Measurements from ENCODE around the gene ARHGAP26. TPM values are rescaled to one million over a fixed set of nuclear protein-coding genes. Genes with fewer than 3 reads are reported as not detected.

ARHGAP26 gene
- total RNA-seq, 4 donors from 2014 or later, result 11.1 to 36.1 (median 21.8) TPM

DNA sequence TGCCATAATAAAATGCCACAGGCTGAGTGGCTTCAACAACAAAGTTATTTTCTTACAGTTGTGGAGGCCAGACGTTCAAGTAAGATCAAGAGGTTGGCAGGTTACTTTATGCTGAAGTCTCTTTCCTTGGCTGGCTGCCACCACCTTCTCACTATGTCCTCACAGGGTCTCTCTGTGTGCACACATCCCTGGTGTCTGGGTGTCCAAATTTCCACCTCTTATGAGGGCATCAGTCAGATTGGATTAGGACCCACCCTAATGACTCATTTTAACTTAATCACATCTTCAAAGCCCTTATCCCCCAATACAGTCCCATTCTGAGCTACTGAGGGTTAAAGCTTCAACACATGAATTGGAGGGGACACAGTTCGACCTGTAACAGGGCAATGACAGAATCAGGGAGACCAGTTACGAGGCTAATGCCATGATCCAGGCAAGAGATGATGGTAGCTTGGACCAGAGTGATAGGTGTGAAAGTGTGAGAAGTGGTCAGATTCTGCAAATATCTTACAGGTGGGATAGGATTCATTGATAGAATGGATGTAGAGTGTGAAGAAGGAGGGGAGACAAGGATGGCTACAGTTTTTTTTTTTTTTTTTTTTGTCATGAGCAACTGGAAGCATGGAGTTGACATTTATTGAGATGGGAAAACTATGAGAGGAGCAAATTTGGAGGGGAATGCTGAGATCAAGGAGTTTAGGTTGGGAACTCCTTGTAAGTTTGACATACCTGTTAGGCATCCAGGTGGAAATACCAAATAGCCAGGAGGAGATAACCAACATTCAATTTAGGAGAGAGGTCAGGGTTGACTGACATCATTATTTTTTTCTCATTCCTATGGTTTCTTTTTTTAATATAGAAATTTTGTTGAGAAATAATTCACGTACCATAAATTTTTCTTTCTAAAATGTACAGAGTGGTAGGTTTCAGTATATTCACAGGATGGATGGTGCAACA lies 44.7 kb upstream of the ARHGAP26 start:
- H3K4me1 ChIP-seq, result peaks cover 11% of the 10 kb centered on the region
- 80% methylated on average over 4 of the region's 4 CpGs for WGBS
- no peaks in the 10 kb centered on the region for H3K27me3 ChIP-seq
- DNase-seq (ENCODE audit: low spot score in 2 of 2), result no peak
- no peak overlapping the region for H3K4me3 ChIP-seq
- no peak overlapping the region for H3K27ac ChIP-seq
- no peaks in the 10 kb centered on the region for H3K9me3 ChIP-seq
- H3K36me3 ChIP-seq, result no peaks in the 10 kb centered on the region
- no peak for TF ChIP-seq EP300 (IDR thresholded peaks at IDR 0.05)
- TF ChIP-seq POLR2A (IDR thresholded peaks at IDR 0.05), result no peak
- no peak for TF ChIP-seq POLR2AphosphoS5 (IDR thresholded peaks at IDR 0.05)
- no peak for TF ChIP-seq CTCF (IDR thresholded peaks at IDR 0.05)

DNA sequence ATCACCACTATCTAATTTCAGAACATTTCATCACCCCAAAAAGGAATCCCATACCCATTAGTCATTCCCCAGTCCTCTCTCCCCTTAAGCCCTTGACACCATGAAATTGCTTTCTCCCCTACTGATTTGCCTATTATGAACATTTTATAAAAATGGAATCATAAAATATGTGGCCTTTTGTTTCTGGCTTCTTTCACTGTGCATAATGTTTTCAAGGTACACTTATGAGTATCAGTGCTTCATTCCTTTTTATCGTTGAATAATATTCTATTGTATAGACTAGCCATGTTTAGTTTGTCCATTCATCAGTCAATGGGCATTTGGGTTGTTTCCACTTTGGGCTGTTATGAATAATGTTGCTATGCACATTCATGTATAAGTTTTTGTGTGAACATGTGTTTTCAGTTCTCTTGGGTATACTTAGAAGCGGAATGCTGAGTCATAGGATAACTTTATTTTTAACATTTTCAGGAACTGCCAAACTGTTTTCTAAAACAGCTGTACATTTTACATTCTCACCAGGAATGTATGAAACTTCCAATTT lies 43.9 kb upstream of the ARHGAP26 start:
- no peak for TF ChIP-seq POLR2A (IDR thresholded peaks at IDR 0.05)
- TF ChIP-seq CTCF (IDR thresholded peaks at IDR 0.05), result no peak
- no peak for TF ChIP-seq EP300 (IDR thresholded peaks at IDR 0.05)
- no peak for TF ChIP-seq POLR2AphosphoS5 (IDR thresholded peaks at IDR 0.05)
- 43% methylated on average over 2 of the region's 2 CpGs for WGBS
- no peak overlapping the region for H3K27ac ChIP-seq

DNA sequence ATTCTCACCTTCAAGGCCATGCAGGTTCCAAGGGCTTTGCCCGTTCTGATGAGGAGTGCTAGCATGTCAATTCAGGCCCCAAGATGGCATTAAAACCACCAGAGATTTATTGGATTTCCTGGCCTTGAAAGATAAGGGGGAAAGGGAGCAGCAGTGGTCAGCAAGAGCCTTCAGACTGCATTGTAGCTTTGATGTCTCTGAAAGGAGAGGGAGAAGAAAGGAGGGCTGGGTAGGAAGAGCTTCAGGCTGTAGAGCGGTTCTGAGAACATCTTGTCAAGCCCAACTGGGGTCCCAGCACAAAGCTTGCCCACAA lies 42.5 kb upstream of the ARHGAP26 start:
- no peak overlapping the region for H3K27ac ChIP-seq
- WGBS, result 98% methylated on average over 2 of the region's 2 CpGs

More for the DNA sequence above, 43.9 kb upstream of the ARHGAP26 start:
- H3K9me3 ChIP-seq, result no peaks in the 10 kb centered on the region
- no peak for DNase-seq (ENCODE audit: low spot score in 2 of 2)
- H3K4me1 ChIP-seq, result peaks cover 8% of the 10 kb centered on the region
- H3K27me3 ChIP-seq, result no peaks in the 10 kb centered on the region
- no peaks in the 10 kb centered on the region for H3K36me3 ChIP-seq
- no peak overlapping the region for H3K4me3 ChIP-seq

DNA sequence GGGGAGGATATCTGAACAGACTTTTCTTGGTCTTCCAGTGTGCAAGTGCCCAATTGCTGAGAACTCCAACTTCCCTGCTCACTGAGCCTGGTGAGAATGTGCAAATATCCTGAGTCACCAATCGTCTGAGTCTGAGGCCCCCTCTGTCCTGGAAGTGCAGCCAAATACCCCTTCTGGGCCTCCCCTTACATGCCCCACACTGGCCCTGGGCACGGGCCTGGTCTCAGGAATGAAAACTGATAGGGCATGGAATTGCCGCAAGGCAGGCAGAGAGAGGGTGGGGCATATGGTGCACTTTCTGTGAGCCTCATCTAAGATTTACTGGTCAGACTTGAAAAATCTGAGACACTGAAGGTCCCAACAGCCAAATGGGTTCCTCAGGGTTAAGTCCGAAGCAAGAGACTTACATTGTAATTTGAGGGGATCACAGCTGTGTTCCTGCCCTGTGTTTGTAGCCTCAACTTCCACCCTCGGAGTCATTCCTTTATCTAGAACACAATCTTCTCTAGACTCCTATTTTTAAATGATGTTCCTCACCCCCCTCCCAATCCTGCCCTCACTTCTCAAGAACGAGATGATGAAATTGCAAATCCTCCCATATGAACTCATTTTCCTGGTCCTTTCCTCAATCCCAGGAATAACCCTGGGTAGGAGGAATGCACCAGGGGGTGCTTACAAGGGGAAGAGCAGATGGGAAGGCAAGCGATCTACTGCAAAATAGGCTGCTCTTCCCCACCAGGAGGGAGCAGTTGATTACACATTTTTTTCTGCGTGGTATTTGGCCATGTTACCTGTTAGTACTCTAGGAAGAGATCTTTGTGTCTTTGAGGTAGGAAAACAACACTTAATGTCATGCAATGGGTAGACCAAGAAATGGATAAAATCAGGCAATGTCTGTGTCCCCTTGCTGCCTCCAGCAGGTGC lies 34.6 kb upstream of the ARHGAP26 start:
- Histone ChIP-seq H3K36me3 (no peaks in the 10 kb centered on the region), H3K9me3 (no peaks in the 10 kb centered on the region), H3K27me3 (no peaks in the 10 kb centered on the region), H3K27ac (no peak overlapping the region), H3K4me3 (no peak overlapping the region), H3K4me1 (no peaks in the 10 kb centered on the region)
- DNase-seq (ENCODE audit: low spot score in 2 of 2), result no peak
- TF ChIP-seq EP300 (IDR thresholded peaks at IDR 0.05) (no peak), POLR2AphosphoS5 (IDR thresholded peaks at IDR 0.05) (no peak), POLR2A (IDR thresholded peaks at IDR 0.05) (no peak), CTCF (IDR thresholded peaks at IDR 0.05) (no peak)
- 82% methylated on average over 8 of the region's 8 CpGs for WGBS

More for the DNA sequence above, 42.5 kb upstream of the ARHGAP26 start:
- Histone ChIP-seq H3K27me3 (no peaks in the 10 kb centered on the region), H3K36me3 (no peaks in the 10 kb centered on the region), H3K4me1 (peaks cover 6% of the 10 kb centered on the region), H3K9me3 (no peaks in the 10 kb centered on the region), H3K4me3 (no peak overlapping the region)
- TF ChIP-seq POLR2A (IDR thresholded peaks at IDR 0.05), result no peak
- no peak for TF ChIP-seq CTCF (IDR thresholded peaks at IDR 0.05)
- TF ChIP-seq EP300 (IDR thresholded peaks at IDR 0.05), result no peak
- TF ChIP-seq POLR2AphosphoS5 (IDR thresholded peaks at IDR 0.05), result no peak
- no peak for DNase-seq (ENCODE audit: low spot score in 2 of 2)
